Heart left ventricle (tissue), 16 donors: ENCODE measurements around the gene PXK. TPM values are rescaled to one million over a fixed set of nuclear protein-coding genes. Genes with fewer than 3 reads are reported as not detected.

ENCODE experiments used
- ATAC-seq, 4 donors: fragments of 200-7000 bp; cut with Tn5 transposase; one replicate each; pipeline ENCODE4 v1.9.1; 2020 to 2022; ENCODE audit warnings: moderate library complexity in 4 of 4, mild to moderate bottlenecking in 3 of 4, moderate number of reproducible peaks in 1 of 4
- DNase-seq, 5 donors: peaks; one replicate each; pipeline ENCODE4 v3.0.0-alpha.2; 2020
- H3K27ac ChIP-seq, 12 donors: fragments of 200-600 bp; sonication (generic) in 4 of 12; one replicate each; pipeline versions ENCODE4 v1.5.0 to v1.8.0; 2016 to 2022; ENCODE audit warnings: mild to moderate bottlenecking in 2 of 12
- H3K27me3 ChIP-seq, 9 donors: fragments of 200-600 bp; sonication (generic) in 2 of 9; one replicate each; pipeline versions ENCODE4 v1.5.1 to v1.8.0; 2016 to 2022; ENCODE audit warnings: mild to moderate bottlenecking in 3 of 9
- H3K36me3 ChIP-seq, 9 donors: fragments of 200-600 bp; sonication (generic) in 2 of 9; one replicate each; pipeline versions ENCODE4 v1.5.0 to v1.8.0; 2018 to 2022; ENCODE audit warnings: mild to moderate bottlenecking in 2 of 9
- H3K4me1 ChIP-seq, 12 donors: fragments of 200-600 bp; sonication (generic) in 4 of 12; one replicate each; pipeline versions ENCODE4 v1.5.0 to v1.8.0; 2016 to 2022; ENCODE audit warnings: mild to moderate bottlenecking in 3 of 12
- H3K4me3 ChIP-seq, 12 donors: fragments of 200-600 bp; sonication (generic) in 4 of 12; one replicate each; pipeline versions ENCODE4 v1.5.0 to v1.8.0; 2017 to 2022; ENCODE audit warnings: mild to moderate bottlenecking in 9 of 12, moderate library complexity in 4 of 12
- H3K9me3 ChIP-seq, 12 donors: fragments of 200-600 bp; sonication (generic) in 4 of 12; one replicate each; pipeline versions ENCODE4 v1.5.0 to v1.8.0; 2016 to 2022; ENCODE audit warnings: mild to moderate bottlenecking in 1 of 12
- POLR2A ChIP-seq, 2 donors: fragments of 450-650 bp; IDR thresholded peaks; one replicate each; pipeline ENCODE4 v1.6.1; 2017; ENCODE audit warnings: antibody characterized with exemption in 2 of 2, mild to moderate bottlenecking in 2 of 2, moderate library complexity in 2 of 2
- WGBS, 4 donors: extraction: QIAGEN DNeasy Blood & Tissue Kit in 2 of 4; methylation state at CpG; one replicate each; pipeline versions ENCODE4 v1.1.5 to v1.1.7; 2013 to 2018; 5-methylcytosine and 5-hydroxymethylcytosine counted together
- intact Hi-C, 10 donors: fragments of 100-400 bp; cut with DNase I; formaldehyde crosslinking; loops; one replicate each; pipeline versions ENCODE4 v1.11.1 to v1.14.2; 2022
- polyA plus RNA-seq, 2 donors: library from polyadenylated mRNA; stranded (reverse); fragments of 200-250 nt; gene quantifications; one replicate each; pipeline ENCODE4 v1.2.3, GENCODE V29; 2013
- total RNA-seq, 9 donors: library from RNA; depleted of rRNA in 2 of 9; stranded (reverse); fragments of >200 nt in 2 of 9; fragmentation: NEBNext Ultra II Directional in 3 of 9; extraction: Animal tissue kit (Norgen Biotek cat#: 25700) in 3 of 9; gene quantifications; one replicate each; pipeline versions ENCODE4 v1.1.0 to v1.2.4, GENCODE V29; 2016 to 2023
- TF ChIP-seq, protein P1 (sequence below), 12 donors: fragments of 200-600 bp; sonication (generic) in 4 of 12; IDR thresholded peaks; one replicate each; pipeline versions ENCODE4 v1.5.0 to v1.8.0; 2018 to 2022; ENCODE audit warnings: antibody characterized with exemption in 12 of 12, mild to moderate bottlenecking in 5 of 12
- donor health status: ischemic (EF 13 %, LVEDD 7.1; RV severe dilation, severe dysfunction).
- donor health status: healthy with polysubstance abuse.
- donor health status: DM: no; HTN: yes; CAD: no.
- donor health status: DM: no; HTN: no; CAD: no.
- donor health status: ischemic (EF 25% LVEDD 6.9; RV normal size, moderate dysfunction).
- donor health status: ischemic (EF 25% LVEDD 5.7; RV mildly dilated, moderate dysfunction).
- donor health status: healthy.
- donor health status: DM: yes; HTN: yes; CAD: no.
- donor health status: ischemic (EF 35%, LVEDD 5.7; RV mildly dilated, moderate dysfunction).
- donor health status: nonischemic (EF 11% LVEDD 7.7; RV severe dilation, severe dysfunction).
- donor health status: DM: yes; HTN: yes; CAD: no.
- donor health status: PGD.
- donor health status: ischemic (EF 29% LVEDD 5.4; RV normal size, mild dysfunction).
- donor health status: nonischemic (EF 23%, LVEDD 6.1; RV moderate dilation, normal function).

PXK gene
- total and polyA plus RNA-seq, 11 donors: 3.4 to 24.3 (median 12.7) TPM

DNA sequence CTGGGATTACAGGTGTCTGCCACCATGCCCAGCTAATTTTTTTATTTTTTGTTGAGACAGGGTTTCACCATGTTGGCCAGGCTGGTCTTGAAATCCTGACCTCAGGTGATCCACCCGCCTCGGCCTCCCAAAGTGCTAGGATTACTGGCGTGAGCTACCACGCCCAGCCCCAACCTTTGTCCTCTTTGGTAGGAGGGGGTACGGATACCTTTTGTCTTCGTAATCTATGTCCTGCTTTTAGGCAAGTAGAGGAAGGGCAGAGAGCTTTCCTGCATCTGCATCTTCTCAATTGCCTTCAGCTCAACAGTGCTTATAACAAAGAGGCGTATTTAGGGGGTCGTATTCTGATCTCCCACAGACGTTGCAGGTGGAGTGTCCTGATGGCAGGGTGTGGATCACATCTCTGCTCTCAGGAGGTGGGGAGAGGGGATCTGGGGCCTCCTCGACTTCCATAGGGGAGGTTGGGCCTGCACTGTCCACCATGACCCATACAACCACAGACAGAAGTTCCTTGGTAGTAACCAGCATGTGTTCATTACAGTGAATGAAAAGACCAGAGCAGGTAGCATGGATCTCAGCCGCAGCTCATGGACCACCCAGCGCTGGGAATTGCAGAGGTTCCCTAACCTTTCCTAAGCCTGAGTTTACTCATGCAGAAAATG is 137.8 kb downstream of the PXK start:
- no peaks in the 10 kb centered on the region for H3K36me3 ChIP-seq
- peaks cover 0 to 49% (median 5%) of the 10 kb centered on the region in 12 donors for H3K4me1 ChIP-seq
- ATAC-seq: peak in 3 of 4 donors; percentile 6 to 33 (median 8)
- no peaks in the 10 kb centered on the region for H3K9me3 ChIP-seq
- peak overlapping the region in 5 of 12 donors; percentile 25 to 81 (median 51) for H3K27ac ChIP-seq
- no peaks in the 10 kb centered on the region for H3K27me3 ChIP-seq
- intact Hi-C loops: no loop called here
- H3K4me3 ChIP-seq: no peak overlapping the region
- WGBS, 4 donors: 94 to 95% (median 94%) methylated on average over 12 of the region's 12 CpGs
- TF ChIP-seq, protein P1, sequence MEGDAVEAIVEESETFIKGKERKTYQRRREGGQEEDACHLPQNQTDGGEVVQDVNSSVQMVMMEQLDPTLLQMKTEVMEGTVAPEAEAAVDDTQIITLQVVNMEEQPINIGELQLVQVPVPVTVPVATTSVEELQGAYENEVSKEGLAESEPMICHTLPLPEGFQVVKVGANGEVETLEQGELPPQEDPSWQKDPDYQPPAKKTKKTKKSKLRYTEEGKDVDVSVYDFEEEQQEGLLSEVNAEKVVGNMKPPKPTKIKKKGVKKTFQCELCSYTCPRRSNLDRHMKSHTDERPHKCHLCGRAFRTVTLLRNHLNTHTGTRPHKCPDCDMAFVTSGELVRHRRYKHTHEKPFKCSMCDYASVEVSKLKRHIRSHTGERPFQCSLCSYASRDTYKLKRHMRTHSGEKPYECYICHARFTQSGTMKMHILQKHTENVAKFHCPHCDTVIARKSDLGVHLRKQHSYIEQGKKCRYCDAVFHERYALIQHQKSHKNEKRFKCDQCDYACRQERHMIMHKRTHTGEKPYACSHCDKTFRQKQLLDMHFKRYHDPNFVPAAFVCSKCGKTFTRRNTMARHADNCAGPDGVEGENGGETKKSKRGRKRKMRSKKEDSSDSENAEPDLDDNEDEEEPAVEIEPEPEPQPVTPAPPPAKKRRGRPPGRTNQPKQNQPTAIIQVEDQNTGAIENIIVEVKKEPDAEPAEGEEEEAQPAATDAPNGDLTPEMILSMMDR (IDR thresholded peaks at IDR 0.05): no peak
- no peak for TF ChIP-seq POLR2A (IDR thresholded peaks at IDR 0.05)
- no peak for DNase-seq

DNA sequence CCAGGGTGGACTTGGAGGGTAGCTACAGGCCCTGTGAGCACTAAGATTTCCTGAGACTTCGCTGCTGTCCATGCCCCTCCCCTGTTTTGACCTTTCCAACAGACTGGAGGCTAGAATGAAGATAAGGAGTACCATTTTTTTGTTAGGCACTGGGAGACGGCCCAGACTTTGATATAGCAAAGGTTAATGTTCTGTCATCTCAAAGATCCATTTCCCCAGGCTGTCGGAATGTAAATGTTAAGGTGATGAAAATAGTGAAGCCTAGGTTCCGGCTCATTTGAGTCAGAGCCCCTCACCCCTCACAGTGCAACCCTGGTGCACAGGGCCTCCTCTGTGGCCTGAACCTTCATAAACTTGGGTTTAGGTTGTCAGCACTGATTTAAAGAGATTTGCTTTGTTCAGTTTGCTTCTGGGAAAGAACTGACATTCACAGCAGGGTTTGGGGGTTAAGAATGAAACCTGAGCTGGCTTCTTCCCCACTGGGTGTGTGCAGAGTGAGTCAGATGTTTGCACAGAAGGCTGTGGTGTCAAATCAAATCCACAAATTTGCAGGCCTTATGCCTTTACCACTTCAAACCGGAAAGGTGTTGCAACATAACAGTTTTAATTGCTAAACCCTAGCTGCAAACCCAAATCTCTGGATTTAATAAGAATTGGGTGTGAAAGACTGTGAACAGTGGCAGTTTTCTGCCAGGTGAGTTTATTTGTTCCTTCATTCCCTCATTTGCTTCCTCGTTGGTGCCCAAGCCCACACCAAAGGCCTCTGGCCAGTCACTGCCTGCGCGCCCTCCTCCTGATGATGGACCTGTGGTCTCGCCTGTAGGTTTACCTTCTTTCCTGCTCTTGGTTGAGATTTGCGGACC is 138.6 kb downstream of the PXK start:
- H3K36me3 ChIP-seq: no peaks in the 10 kb centered on the region
- peak; percentile 11 to 77 (median 63) for ATAC-seq
- whole genome bisulfite sequencing, 4 donors: 60 to 73% (median 65%) methylated on average over 10 of the region's 10 CpGs
- H3K4me1 ChIP-seq: peaks cover 0 to 56% (median 5%) of the 10 kb centered on the region in 12 donors
- H3K27me3 ChIP-seq: no peaks in the 10 kb centered on the region
- H3K9me3 ChIP-seq: no peaks in the 10 kb centered on the region
- no peak overlapping the region for H3K4me3 ChIP-seq
- TF ChIP-seq, protein P1 (IDR thresholded peaks at IDR 0.05): no peak
- no peak for TF ChIP-seq POLR2A (IDR thresholded peaks at IDR 0.05)
- no peak for DNase-seq
- intact Hi-C loops: no loop called here
- peak overlapping the region in 6 of 12 donors; percentile 3 to 81 (median 45) for H3K27ac ChIP-seq

DNA sequence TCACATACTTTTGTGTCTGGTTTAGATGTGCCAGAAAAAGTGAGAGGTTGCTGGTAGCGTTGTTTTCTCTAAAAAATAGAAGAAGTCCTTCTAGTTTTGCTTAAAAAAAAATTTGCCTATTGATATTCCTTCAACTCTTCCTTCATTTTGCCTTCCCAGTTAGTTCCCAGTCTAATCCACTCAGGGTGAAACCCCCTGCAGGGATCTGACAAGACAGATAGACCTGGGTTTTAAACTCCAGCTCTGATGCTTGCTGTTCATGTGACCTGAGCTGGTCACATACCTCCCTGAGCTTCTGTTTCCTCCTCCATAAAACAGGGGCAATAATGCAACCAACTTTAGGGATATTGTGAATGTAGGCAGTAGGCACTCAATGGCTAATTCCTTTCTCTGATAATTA is 140.6 kb downstream of the PXK start:
- peaks cover 0 to 61% (median 5%) of the 10 kb centered on the region in 12 donors for H3K4me1 ChIP-seq
- no peak for TF ChIP-seq POLR2A (IDR thresholded peaks at IDR 0.05)
- TF ChIP-seq, protein P1 (IDR thresholded peaks at IDR 0.05): no peak
- intact Hi-C loops: no loop called here
- no peaks in the 10 kb centered on the region for H3K9me3 ChIP-seq
- H3K4me3 ChIP-seq: no peak overlapping the region
- 94 to 100% (median 99%) methylated on average over 1 of the region's 1 CpG for WGBS, 4 donors
- H3K27ac ChIP-seq: no peak overlapping the region
- ATAC-seq (no peak), DNase-seq (no peak)
- H3K27me3 ChIP-seq: no peaks in the 10 kb centered on the region
- no peaks in the 10 kb centered on the region for H3K36me3 ChIP-seq

DNA sequence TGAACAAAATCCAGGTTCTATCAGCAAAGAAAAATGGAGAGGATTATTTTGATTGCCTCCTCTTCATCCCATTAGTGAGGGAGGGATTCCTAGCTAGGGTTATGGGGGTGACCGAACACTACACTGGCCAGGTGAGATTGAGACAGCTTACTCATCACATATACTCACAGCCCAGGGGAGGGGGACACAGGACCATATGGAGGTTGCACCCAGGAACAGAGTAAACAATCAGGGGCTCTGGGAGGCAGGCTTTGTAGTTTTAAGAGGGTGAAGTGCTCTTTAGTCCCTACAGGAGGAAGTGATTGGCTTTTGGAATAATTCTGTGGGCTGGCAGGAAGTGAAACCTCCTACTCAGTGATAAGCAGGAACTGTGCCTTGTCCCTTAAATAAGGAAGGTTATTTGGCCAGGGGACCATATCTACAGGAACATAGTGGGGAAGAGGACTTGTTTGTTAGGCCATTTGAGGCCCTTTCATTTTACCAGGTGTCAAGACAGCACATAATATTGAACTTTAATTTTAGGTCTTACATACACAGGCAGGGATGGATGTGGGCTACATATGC is 141.7 kb downstream of the PXK start:
- no peak for DNase-seq
- ATAC-seq: peak in 2 of 4 donors; percentile 27 to 55
- Histone ChIP-seq H3K27ac (peak overlapping the region in 1 of 12 donors; percentile 38), H3K9me3 (peaks cover 0 to under 1% (median 0%) of the 10 kb centered on the region in 12 donors), H3K4me3 (no peak overlapping the region), H3K36me3 (no peaks in the 10 kb centered on the region), H3K27me3 (no peaks in the 10 kb centered on the region), H3K4me1 (peaks cover 0 to 66% (median 5%) of the 10 kb centered on the region in 12 donors)
- intact Hi-C loops: no loop called here
- TF ChIP-seq POLR2A (IDR thresholded peaks at IDR 0.05): no peak
- TF ChIP-seq, protein P1 (IDR thresholded peaks at IDR 0.05): no peak
- WGBS, 4 donors: 93 to 100% (median 95%) methylated on average over 1 of the region's 1 CpG
